Right lobe of liver (tissue), 6 donors: Measurements from ENCODE around the gene TF. TPM values are rescaled to one million over a fixed set of nuclear protein-coding genes. Genes with fewer than 3 reads are reported as not detected.

Experiments used
- ATAC-seq, 4 donors: fragments of 200-7000 bp; cut with Tn5 transposase; one replicate each; pipeline ENCODE4 v1.9.1; 2020; ENCODE audit warnings: mild to moderate bottlenecking in 4 of 4, moderate library complexity in 4 of 4
- DNase-seq, 3 donors: peaks; one replicate each; pipeline ENCODE4 v3.0.0-alpha.2; 2020
- H3K27ac ChIP-seq, 3 donors: fragments of 200-600 bp; one replicate each; pipeline ENCODE4 v1.8.0; 2022
- H3K27me3 ChIP-seq, 2 donors: fragments of 200-600 bp; one replicate each; pipeline ENCODE4 v1.8.0; 2022
- H3K36me3 ChIP-seq, 4 donors: fragments of 200-600 bp; sonication (generic) in 1 of 4; one replicate each; pipeline versions ENCODE4 v1.5.1 to v1.8.0; 2017 to 2022; ENCODE audit warnings: control low read depth in 1 of 4
- H3K4me1 ChIP-seq, 4 donors: fragments of 200-600 bp; sonication (generic) in 1 of 4; one replicate each; pipeline versions ENCODE4 v1.5.1 to v1.8.0; 2017 to 2022; ENCODE audit warnings: control low read depth in 1 of 4
- H3K4me3 ChIP-seq, 3 donors: fragments of 200-600 bp; one replicate each; pipeline ENCODE4 v1.8.0; 2022
- H3K9me3 ChIP-seq, 4 donors: fragments of 200-600 bp; sonication (generic) in 1 of 4; one replicate each; pipeline versions ENCODE4 v1.5.1 to v1.8.0; 2017 to 2022; ENCODE audit warnings: control low read depth in 1 of 4
- POLR2A ChIP-seq: fragments of 450-650 bp; IDR thresholded peaks from one replicate; pipeline ENCODE4 v1.6.1; 2017; ENCODE audit warnings: antibody characterized with exemption, mild to moderate bottlenecking
- WGBS: methylation state at CpG from one replicate; pipeline ENCODE4 v1.1.6; 2018; ENCODE audit warnings: low coverage, low lambda C conversion rate; ENCODE audit not compliant: insufficient coverage; ENCODE audit errors: missing lambda C conversion rate; 5-methylcytosine and 5-hydroxymethylcytosine counted together
- intact Hi-C, 2 donors: fragments of 100-400 bp; cut with DNase I; formaldehyde crosslinking; loops; one replicate each; pipeline versions ENCODE4 v1.11.2 to v1.14.1; 2022
- total RNA-seq, 6 experiments: library from RNA; depleted of rRNA in 2 of 6; stranded (reverse); fragments of >200 nt in 2 of 6; fragmentation: NEBNext Ultra II Directional in 3 of 6; extraction: Animal tissue kit (Norgen Biotek cat#: 25700) in 3 of 6; gene quantifications; one replicate each; pipeline versions ENCODE4 v1.1.0 to v1.2.4, GENCODE V29; 2016 to 2023
- TF ChIP-seq, protein P1 (sequence below), 4 donors: fragments of 200-600 bp in 3 of 4; fragments of 450-650 bp in 1 of 4; IDR thresholded peaks; one replicate each; pipeline versions ENCODE4 v1.5.1 to v1.8.0; 2016 to 2022; ENCODE audit warnings: antibody characterized with exemption in 4 of 4, mild to moderate bottlenecking in 2 of 4
- donor health status: DM: no; HTN: yes; CAD: no.
- donor health status: DM: no; HTN: no; CAD: no.
- donor health status: DM: no; HTN: no; CAD: no.
- donor health status: DM: no; HTN: yes; CAD: no.
- donor health status: DM: no; HTN: yes; CAD: no.

The TF gene
- total RNA-seq, 6 experiments from 2014 or later: 2,871 to 25,349 (median 17,684) TPM

GRCh38 chr3:133782454-133782853 lies 36.3 kb downstream of the TF start:
- intact Hi-C loops: no loop called here
- Histone ChIP-seq H3K4me1 (no peaks in the 10 kb centered on the region), H3K27me3 (no peaks in the 10 kb centered on the region), H3K4me3 (no peak overlapping the region), H3K36me3 (peaks cover 0 to 20% (median 7%) of the 10 kb centered on the region in 4 donors), H3K27ac (no peak overlapping the region), H3K9me3 (no peaks in the 10 kb centered on the region)
- TF ChIP-seq, protein P1, sequence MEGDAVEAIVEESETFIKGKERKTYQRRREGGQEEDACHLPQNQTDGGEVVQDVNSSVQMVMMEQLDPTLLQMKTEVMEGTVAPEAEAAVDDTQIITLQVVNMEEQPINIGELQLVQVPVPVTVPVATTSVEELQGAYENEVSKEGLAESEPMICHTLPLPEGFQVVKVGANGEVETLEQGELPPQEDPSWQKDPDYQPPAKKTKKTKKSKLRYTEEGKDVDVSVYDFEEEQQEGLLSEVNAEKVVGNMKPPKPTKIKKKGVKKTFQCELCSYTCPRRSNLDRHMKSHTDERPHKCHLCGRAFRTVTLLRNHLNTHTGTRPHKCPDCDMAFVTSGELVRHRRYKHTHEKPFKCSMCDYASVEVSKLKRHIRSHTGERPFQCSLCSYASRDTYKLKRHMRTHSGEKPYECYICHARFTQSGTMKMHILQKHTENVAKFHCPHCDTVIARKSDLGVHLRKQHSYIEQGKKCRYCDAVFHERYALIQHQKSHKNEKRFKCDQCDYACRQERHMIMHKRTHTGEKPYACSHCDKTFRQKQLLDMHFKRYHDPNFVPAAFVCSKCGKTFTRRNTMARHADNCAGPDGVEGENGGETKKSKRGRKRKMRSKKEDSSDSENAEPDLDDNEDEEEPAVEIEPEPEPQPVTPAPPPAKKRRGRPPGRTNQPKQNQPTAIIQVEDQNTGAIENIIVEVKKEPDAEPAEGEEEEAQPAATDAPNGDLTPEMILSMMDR (IDR thresholded peaks at IDR 0.05): no peak
- TF ChIP-seq POLR2A: no peak
- peak; percentile 3 to 39 (median 21) for ATAC-seq
- DNase-seq: no peak
- WGBS: 43% methylated on average over 2 of the region's 2 CpGs

DNA sequence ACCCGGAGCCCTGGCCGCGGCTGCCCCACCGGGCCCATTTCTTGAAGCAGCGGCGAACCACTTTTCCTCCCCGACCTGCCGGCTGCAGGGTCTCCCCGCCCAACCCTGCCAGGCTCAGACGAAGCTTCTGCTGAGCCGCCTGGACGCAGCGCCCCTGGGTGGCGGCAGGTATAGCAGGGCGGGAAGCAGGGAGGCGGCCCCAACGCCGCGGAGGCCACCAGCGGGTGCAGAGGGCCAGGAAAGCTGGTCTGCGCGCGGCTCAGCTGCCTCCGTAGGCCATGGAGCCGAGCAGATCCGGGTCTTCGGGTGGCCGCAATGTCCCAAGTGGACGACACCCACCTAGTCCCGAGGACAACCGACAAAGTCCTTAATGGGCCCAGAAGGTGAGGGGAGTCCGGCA lies 37.6 kb downstream of the TF start:
- Histone ChIP-seq H3K36me3 (peaks cover 0 to 7% (median under 1%) of the 10 kb centered on the region in 4 donors), H3K4me3 (no peak overlapping the region), H3K27ac (no peak overlapping the region), H3K9me3 (no peaks in the 10 kb centered on the region), H3K27me3 (no peaks in the 10 kb centered on the region), H3K4me1 (no peaks in the 10 kb centered on the region)
- intact Hi-C loops: no loop called here
- 20% methylated on average over 5 of the region's 32 CpGs for WGBS
- TF ChIP-seq POLR2A: no peak
- TF ChIP-seq, protein P1 (IDR thresholded peaks at IDR 0.05): no peak
- peak; percentile 3 to 62 (median 13) for ATAC-seq
- DNase-seq: peak in 1 of 3 donors; percentile 52

GRCh38 chr3:133788024-133788423 lies 41.8 kb downstream of the TF start:
- intact Hi-C loops: no loop called here
- Histone ChIP-seq H3K9me3 (no peaks in the 10 kb centered on the region), H3K36me3 (no peaks in the 10 kb centered on the region), H3K4me3 (no peak overlapping the region), H3K27ac (no peak overlapping the region), H3K4me1 (no peaks in the 10 kb centered on the region), H3K27me3 (no peaks in the 10 kb centered on the region)
- ATAC-seq (no peak), DNase-seq (no peak)
- 80% methylated on average over 2 of the region's 2 CpGs for WGBS
- no peak for TF ChIP-seq POLR2A
- TF ChIP-seq, protein P1 (IDR thresholded peaks at IDR 0.05): no peak

DNA sequence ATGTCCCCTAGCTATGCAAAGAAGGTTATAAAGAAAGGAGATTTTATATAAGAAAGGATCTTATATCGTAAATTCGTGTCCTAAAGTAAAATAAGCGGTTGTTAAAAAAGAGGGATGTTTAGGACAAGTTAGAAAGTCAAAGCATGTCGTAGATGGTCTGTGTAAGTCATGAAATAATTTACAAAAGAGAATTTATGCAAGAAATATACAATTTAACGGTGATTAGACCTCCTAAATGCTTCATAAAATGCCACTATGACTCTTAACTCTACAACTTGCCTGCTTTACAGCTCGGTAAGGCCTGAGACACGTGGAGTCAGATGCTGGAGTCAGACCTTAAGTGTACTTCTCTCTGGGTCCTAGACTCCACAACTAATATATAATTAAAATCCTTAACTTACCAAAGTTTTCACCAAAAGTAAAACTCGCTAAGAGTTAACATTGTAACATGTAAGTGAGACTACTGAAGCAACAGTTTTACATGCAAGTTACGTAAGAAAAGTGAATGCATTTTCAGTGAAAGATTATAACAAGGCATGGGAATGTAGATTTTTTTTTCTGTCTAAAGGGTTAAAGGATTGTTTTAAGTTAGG lies 46.1 kb downstream of the TF start:
- Histone ChIP-seq H3K36me3 (no peaks in the 10 kb centered on the region), H3K4me3 (no peak overlapping the region), H3K9me3 (no peaks in the 10 kb centered on the region), H3K27ac (no peak overlapping the region), H3K27me3 (no peaks in the 10 kb centered on the region), H3K4me1 (no peaks in the 10 kb centered on the region)
- TF ChIP-seq POLR2A: no peak
- TF ChIP-seq, protein P1 (IDR thresholded peaks at IDR 0.05): no peak
- intact Hi-C loops: no loop called here
- DNase-seq (no peak), ATAC-seq (no peak)
- 60% methylated on average over 9 of the region's 9 CpGs for WGBS
